Spleen (tissue), 7 donors: ENCODE data around the gene PAQR4.

Experiments used
- POLR2A ChIP-seq, 3 donors: fragments of 450-650 bp; IDR thresholded peaks; one replicate each; pipeline ENCODE4 v1.5.1; 2017; ENCODE audit warnings: antibody characterized with exemption in 3 of 3, mild to moderate bottlenecking in 1 of 3
- TF ChIP-seq, protein P1 (sequence below), 11 experiments: fragments of 200-600 bp in 7 of 11; fragments of 450-650 bp in 4 of 11; sonication (generic) in 4 of 11; IDR thresholded peaks in 8 of 11; conservative IDR thresholded peaks in 3 of 11; 1 replicate in 7 of 11; 2 replicates in 4 of 11; pipeline versions ENCODE4 v1.4.0 to v1.8.0; 2016 to 2021; ENCODE audit warnings: antibody characterized with exemption in 11 of 11, inconsistent platforms in 4 of 11, mild to moderate bottlenecking in 1 of 11
- donor health status: DM: no; HTN: no; CAD: no; lungs with moderate emphysema.
- donor health status: DM: no; HTN: no; CAD: no.
- donor health status: DM: no; HTN: no; CAD: no.

DNA sequence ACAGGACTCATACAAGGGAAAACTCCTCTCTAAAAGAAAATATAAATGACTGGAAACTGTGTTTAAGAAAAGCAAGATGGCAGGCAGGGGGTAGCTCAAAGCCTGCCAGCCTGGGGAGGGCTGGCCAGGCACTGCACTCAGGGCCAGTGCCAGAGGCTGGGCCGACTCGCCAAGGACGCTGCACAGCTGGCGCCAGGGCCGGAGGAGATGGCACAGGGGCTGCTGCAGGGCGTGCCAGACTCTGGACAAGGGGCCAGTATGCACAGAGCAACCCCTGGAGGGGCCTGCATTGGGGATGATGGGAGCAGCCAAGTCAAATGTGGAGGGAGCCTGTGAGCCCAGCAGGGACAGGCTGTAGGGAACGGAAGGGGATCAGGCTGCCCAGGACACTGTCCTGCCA lies 7.1 kb downstream of the PAQR4 start:
- TF ChIP-seq, protein P1, sequence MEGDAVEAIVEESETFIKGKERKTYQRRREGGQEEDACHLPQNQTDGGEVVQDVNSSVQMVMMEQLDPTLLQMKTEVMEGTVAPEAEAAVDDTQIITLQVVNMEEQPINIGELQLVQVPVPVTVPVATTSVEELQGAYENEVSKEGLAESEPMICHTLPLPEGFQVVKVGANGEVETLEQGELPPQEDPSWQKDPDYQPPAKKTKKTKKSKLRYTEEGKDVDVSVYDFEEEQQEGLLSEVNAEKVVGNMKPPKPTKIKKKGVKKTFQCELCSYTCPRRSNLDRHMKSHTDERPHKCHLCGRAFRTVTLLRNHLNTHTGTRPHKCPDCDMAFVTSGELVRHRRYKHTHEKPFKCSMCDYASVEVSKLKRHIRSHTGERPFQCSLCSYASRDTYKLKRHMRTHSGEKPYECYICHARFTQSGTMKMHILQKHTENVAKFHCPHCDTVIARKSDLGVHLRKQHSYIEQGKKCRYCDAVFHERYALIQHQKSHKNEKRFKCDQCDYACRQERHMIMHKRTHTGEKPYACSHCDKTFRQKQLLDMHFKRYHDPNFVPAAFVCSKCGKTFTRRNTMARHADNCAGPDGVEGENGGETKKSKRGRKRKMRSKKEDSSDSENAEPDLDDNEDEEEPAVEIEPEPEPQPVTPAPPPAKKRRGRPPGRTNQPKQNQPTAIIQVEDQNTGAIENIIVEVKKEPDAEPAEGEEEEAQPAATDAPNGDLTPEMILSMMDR (IDR thresholded peaks at IDR 0.05 in 8 of 11, conservative IDR thresholded peaks at IDR 0.05 in 3 of 11), result no peak
- no peak for TF ChIP-seq POLR2A (IDR thresholded peaks at IDR 0.05)
